ENCODE results near the gene NAA80.

GRCh38 chr3:50256978-50257890, 42.0 kb downstream of the NAA80 start:
- TF ChIP-seq ZNF274 (IDR thresholded peaks at IDR 0.05; ENCODE audit: borderline replicate concordance, extremely low read depth, low read length) (no peak), POLR2A (IDR thresholded peaks at IDR 0.05; ENCODE audit: control extremely low read depth in 1 of 2, low read depth in 2 of 2, low read length in 2 of 2) (no peak), KDM1A (IDR thresholded peaks at IDR 0.05; ENCODE audit: borderline replicate concordance, low read length) (no peak)

Measured in H1 (cell line).